ENCODE data around the gene SAFB. TPM values are rescaled to one million over a fixed set of nuclear protein-coding genes. Genes with fewer than 3 reads are reported as not detected.

The SAFB gene
- polyA plus RNA-seq, 10 donors = 73.7 to 106 (median 90.6) TPM

DNA sequence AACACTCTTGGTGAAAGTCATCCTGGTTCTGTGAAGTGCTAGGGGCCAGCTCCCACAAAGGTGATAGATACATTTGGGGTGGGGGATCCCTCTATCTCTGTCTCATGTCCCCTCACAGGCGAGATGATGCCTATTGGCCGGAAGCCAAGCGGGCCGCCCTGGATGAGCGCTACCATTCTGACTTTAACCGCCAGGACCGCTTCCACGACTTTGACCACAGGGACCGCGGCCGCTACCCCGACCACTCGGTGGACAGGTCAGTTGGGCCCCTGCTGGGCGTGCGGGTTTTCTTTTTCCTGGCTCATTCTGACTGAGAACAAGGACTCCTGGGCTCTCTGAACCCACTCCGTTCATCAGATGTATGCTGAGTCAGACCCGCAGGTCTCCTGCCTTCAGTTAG, 41.0 kb downstream of the SAFB start:
- DNase-seq = no peak

DNA sequence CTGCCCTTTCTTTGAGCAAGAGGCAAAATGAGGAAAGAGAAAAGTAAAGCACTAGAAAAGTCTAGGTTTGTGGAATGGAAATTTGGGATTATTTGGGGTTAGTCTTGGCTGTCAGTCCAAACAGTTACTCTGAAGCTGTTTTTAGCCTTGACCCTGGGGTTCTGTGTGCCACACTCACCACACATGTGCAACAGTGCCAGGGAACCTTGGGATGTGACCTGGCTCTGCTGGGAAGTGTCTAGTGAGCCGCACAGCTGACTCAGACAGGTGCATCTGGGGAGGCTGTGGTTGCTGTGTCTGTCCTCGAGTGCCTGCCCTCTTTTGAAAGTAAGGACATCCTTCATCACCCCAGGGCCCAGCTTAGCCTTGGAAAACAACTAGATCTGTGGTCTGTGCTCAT, 41.6 kb downstream of the SAFB start:
- no peak for DNase-seq

- DNase-seq = no peak
These were observed 43.1 kb downstream of the SAFB start for GRCh38 chr19:5665781-5666513.

- no peak for DNase-seq
These were observed 44.2 kb downstream of the SAFB start for GRCh38 chr19:5666921-5667610.

GRCh38 chr19:5667751-5668271, 44.9 kb downstream of the SAFB start:
- DNase-seq = no peak

- no peak for DNase-seq
These were observed 46.3 kb downstream of the SAFB start for GRCh38 chr19:5669212-5669611.

DNA sequence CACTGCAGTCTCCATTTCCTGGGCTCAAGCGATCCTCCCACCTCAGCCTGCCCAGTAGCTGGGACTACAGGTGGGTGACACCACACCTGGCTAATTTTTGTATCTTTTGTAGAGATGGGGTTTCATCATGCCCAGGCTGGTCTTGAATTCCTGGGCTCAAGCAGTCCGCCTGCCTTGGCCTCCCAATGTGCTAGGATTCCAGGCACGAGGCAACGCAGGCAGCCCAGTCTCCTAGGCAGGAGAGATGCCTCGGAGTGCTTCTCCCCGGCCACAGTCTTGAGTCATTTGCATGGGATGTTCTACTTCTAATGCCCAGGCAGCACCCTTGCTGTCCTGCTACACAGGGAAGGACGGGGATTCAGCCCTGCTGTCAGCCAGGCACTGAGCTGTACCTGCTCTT, 48.7 kb downstream of the SAFB start:
- DNase-seq = no peak

DNA sequence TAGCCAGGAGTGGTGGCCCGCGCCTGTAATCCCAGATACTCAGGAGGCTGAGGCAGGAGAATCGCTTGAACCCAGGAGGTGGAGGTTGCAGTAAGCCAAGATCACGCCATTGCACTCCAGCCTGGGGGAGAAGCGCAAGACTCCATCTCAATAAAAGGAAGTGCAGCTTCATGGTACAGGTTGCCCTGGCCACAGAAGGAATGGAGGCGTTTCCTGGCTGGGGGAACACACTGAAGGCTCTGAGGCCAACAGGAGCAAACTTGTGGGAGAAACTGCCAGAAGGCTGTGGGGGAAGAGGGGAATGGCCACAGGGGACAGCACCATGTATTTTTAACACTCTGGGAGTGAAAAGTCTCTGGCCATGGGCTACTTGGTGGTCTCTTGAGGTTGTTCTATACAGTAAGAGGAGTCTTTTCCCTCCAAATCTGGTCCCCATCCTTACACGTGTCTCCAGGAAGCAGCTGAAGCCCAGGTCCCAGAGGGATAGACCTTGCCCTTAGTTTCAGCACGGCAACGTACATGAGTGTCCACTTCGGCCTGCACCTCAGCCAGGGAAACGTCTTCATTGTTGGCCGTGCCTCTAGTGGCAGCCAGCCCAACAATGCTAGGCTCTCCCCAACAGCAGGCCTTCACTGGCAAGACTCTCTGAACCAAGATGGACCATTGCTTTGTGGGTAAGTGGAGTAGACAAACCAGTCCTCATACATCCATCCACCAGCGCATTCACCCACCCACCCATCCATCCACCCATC, 50.0 kb downstream of the SAFB start:
- DNase-seq = no peak

GRCh38 chr19:5673752-5674151, 50.9 kb downstream of the SAFB start:
- no peak for DNase-seq

- no peak for DNase-seq
These were observed 51.8 kb downstream of the SAFB start for GRCh38 chr19:5674714-5675113.

GRCh38 chr19:5676105-5676771, 53.4 kb downstream of the SAFB start:
- DNase-seq = peak; percentile 68 to 79 (median 76)

GRCh38 chr19:5676772-5677105, 53.9 kb downstream of the SAFB start:
- DNase-seq = peak; percentile 58 to 72 (median 67)

DNA sequence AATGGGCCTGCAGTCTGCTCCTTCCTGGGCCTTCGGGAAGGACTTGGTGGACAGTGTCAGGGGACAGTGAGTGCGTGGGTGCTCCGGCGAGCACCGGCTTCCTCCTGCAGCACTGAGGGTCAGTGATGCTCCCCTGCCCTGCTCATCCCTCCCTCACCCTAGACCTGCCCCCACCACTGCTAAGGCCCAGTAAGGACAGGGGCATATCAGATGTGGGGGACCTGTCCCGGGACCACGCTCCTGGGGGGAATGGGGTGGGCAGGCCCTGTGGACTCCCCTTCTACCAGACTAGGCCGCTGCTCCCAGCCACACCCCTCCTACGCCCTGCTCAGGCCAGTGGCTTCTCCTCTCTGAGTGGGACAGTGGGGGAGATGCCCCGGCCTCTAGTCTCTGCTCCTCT, 54.3 kb downstream of the SAFB start:
- no peak for DNase-seq

- DNase-seq = no peak
These were observed 54.7 kb downstream of the SAFB start for GRCh38 chr19:5677580-5677979.

GRCh38 chr19:5678071-5678718, 55.3 kb downstream of the SAFB start:
- no peak for DNase-seq

DNA sequence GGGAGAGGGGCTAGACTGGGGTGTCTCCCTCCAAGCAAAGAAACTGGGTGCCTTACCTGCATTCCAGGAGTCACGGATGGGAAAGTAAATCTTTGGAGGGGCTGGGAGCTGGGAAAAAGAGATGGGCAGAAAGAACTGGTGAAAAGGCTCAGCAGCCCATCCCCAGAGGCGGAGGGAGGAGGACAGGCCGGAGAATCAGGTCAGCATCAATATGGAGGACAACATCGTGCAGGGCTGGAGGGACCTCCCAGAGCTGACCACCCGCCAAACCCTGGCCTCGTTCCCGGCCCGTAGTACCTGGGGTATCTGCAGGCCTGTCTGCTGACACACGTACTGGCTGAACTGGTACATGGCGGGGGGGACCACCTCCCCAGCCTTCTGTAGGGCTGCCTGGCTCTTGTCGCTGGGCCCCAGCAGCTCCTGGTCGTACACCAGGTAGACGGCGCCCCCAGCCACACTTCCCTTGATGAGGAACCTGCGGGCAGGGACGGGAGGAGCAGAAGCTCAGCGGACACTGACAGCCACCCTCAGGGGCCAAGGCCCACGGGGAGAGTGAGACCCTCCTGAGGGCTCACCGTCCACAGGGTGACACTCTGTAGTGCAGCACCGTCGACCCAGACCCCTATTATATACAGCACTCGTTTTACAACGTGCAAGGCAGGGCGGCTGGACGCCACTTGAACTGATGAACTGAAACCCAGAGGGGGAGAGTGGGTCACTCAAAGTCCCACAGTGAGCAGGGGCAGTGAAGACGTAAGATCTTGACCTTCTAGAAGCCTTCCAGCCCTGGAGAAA, 56.6 kb downstream of the SAFB start:
- no peak for DNase-seq

DNA sequence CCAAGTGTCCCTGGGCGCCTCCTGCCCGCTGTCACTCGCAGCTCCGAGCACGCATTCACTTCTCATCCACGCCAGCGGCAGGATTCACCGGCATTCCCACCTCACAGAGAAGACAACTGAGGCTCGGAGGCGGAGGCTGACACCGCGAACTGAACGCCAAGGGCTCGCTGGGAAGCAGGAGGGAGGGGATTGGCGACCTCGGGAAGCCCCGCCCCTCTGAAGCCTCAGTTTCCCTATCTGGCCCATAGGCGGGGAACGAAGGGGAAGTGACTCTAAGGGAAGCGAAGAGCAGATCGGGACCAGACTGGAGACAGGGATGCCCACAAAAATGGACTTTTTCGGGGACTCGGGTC, 57.2 kb downstream of the SAFB start:
- no peak for DNase-seq

DNA sequence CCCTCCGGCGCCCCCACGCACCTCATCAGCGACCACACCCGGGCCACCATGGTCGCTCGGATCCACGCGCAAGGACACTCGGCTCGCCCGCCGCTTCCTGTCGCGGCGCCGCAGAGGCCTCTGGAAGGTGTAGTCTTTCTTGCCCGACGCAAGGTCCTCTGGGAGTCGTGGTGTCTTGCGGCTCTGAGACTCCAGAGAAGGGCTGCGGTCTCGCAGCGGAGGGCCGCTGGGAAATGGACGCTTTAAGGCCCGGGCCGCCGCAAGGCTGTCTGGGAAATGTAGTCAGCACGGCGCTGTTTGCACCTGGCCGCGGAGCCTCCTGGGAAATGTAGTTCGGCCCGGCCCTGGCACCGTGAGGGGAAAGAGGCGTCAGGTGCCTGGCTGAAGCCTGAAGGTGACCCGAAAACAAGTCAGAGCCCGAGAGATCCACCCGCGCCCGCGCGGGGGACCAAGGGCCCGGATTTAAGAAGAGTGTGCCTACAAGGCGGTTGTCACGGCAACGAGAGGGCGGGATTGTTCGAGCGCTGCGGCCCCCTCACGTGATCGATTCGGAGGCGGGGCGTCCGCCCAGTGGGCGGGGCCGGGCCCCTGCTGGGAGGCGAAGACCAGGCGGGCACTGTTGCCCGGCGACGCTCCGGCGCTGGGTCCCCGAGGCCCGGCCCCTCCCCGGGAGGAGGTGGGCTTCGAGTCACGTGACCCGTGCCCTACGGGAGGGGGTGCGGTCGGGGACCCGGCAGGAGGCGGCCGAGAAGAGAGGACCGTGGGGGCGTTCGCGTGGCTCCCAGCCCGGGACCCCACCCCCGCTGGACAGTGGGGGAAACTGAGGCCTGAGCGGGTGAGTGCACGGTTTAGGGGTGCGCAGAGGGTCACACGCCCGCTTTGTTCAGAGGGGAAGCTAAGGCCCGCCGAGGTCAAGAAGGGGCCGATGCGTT, 57.8 kb downstream of the SAFB start, which contains the start of the genes HSD11B1L and MICOS13:
Gene HSD11B1L, plus strand, starts transcription at position 591 of the 932 bp plus-strand sequence. CDS start 3,806 bp downstream, outside the sequence.
Gene MICOS13, minus strand, starts transcription at position 80 of the 932 bp plus-strand sequence. Its CDS starts 30 bp downstream, at position 50.
- DNase-seq = peak; percentile 98 to 100 (median 99)

DNA sequence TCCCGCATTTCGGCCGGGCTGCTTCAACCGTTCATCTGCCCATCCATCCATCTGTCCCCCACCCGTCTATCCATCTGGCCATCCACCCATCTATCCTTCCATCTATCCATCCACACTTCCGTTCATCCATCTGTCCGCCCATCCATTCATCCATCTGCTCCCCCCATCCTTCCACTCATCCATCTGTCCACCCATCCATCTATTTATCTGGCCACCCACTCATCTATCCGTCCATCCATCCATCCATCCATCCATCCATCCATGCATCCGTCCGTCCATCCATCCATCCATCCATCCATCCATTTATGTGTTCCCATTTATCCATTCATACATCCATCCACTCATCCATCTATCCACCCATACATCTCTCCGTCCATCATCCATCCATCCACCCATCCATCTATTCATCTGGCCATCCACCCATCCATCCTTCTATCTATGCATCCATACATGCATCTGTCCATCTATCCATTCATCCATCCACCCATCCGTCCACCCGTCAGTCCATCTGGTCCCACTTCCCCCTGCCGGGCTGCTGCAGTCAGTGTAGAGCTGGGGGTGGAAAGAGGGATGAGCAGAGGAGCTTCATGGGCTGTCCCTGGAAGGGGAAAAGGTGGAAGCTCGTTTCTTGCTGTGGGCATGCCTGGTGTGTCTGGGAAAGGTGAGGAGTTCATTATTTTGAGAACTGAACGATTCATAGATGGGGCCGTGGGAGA, 58.7 kb downstream of the SAFB start:
- DNase-seq = no peak
